ENCODE results near the gene YBX2.
A peak's percentile ranks its signal among the peaks of the same experiment; 100 is the strongest.

The YBX2 gene

DNA sequence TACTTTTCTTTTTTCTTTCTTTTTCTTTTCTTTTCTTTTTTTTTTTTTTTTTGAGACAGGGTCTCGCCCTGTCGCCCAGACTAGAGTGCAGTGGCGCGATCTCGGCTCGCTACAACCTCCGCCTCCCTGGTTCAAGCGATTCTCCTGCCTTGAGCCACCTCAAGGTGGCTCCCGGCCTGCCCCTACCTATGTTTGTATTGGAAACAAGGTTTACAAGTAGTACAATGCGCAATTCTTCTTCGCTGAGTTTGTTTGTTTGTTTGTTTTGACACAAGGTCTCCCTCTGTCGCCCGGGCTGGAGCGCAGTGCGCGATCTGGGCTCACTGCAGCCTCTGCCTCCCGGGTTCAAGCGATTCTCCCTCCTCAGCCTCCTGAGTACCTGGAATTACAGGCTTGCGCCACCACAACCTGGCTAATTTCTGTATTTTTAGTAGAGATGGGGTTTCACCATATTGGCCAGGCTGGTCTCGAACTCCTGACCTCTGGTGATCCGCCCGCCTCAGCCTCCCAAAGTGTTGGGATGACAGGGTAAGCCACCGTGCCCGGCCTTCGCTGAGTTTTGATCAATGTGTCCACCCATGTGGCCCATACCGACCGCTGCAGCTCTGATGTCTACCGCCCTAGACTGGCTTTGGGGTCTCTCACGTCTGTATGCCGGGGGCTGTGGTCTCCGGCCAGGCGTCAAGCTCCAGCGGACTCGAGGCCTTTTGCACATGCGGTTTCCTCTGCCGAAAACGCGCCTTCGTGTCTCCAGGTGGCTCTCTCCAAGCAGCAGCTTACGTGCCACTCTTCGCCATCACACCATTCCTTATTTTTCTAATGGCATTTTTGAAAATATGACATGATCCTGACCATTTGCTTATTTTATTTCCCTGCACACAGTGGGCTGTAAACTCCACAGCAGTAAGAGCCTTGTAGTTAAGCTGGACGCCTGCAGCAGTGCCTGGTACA, 1.1 kb upstream of the YBX2 start:
- no peak for DNase-seq

GRCh38 chr17:7293816-7294613, 424 bp downstream of the YBX2 start:
- DNase-seq = no peak

DNA sequence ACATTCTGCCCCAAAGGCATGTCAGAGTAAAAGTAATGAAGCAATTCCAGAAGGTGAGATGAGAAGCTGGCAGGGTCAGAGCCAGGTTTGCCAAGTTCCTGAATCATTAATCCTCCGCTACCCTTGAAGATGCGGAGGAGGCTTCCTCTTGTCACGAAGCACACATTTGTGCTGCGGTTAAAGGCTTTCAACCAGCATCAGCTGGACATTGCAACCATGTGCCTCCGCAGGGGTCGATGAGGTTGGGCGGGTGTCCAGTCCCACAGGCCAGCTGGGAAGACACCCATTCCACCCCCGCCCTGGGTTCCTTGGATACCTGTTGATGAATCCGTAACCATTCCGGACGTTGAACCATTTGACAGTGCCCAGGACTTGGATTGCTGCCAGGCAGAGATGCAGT, 1.3 kb downstream of the YBX2 start:
- DNase-seq = no peak

GRCh38 chr17:7292729-7293128, 1.7 kb downstream of the YBX2 start:
- no peak for DNase-seq

- no peak for DNase-seq
Measured at GRCh38 chr17:7292194-7292593, 2.2 kb downstream of the YBX2 start.

- DNase-seq = no peak
Measured at GRCh38 chr17:7290685-7291084, 3.8 kb downstream of the YBX2 start.

DNA sequence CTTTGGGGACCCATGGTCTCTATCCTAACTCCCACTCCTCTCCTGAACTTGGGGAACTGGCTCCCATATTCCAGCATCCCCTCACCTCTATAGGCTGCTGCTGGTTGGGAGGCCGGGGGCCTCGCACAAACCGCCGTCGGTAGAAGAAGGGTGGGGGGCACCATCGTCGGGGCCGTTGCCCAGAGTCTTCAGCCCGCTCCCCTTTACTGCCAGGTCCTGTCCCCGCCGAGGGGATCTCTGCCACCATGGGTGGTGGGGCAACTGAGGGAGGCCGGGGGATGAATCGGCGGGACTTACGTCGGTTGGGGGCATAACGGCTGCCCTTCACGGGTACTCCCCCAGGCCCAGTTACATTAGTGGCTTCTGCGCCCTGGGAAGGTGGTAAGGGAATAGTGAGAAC, 4.3 kb downstream of the YBX2 start:
- no peak for DNase-seq

DNA sequence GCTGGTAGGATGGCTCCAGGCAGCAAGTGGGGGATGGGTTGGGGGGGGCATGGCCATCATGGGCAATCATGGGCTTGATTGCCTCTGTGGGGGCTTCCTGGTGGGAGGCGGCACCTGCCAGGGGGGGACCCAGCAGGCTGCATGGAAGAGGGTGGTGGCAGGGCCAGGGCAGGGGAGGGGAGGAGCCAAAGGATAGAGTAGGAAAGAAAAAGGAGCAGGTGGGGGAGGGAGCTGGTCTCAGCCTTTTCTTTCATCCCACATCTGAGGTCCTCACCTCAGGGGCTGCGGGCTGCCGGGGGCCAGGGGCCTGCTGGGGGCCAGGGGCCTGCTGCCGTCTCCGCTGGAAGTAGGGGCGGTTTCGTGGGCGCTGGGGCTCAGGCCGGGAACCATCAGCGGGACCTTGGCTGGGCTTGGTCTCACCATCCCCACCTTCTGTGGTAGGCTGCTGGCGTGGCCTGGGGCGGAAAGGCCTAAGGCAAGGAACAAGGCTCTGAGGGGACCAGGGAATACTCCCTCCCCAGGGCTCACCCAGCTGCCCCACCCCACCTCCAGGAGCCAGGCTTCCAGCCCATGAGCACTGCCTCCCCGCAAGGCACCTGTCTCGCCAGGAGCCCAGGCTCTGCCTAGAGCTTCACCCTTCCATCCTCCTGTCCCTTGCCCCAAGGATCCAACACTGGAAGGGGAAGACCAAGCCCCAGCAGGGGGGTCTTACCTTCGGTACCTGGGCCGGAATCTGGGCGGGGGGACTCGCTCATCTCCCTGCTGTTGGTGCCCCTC, 5.0 kb downstream of the YBX2 start:
- DNase-seq = no peak

DNA sequence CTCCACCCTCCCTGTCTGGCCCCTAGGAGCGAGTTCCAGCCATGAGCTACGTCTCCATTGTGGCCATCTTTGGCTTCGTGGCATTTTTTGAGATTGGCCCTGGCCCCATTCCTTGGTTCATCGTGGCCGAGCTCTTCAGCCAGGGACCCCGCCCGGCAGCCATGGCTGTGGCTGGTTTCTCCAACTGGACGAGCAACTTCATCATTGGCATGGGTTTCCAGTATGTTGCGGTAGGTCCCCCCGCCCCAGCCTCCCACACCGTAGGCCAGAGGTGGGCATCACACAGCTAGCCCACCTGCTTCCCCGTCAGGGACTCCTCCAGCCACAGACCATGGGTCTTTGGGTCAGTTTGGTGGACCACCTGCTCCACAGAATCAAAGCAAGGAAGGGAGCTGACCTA, 8.8 kb downstream of the YBX2 start:
- DNase-seq = no peak

DNA sequence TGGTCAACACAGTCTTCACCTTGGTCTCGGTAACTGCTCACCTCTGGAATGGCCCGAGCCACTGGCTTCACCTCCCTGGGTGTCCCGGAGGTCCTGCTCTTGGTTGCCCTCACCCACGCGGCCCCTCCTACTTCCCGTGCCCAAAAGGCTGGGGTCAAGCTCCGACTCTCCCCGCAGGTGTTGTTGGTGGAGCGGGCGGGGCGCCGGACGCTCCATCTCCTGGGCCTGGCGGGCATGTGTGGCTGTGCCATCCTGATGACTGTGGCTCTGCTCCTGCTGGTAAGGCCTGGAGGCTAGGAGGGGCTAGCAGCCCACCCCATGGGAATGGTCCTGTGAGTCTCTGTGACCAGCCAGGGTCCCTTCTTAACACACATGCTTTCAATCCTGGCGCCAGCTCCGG, 9.5 kb downstream of the YBX2 start:
- no peak for DNase-seq

DNA sequence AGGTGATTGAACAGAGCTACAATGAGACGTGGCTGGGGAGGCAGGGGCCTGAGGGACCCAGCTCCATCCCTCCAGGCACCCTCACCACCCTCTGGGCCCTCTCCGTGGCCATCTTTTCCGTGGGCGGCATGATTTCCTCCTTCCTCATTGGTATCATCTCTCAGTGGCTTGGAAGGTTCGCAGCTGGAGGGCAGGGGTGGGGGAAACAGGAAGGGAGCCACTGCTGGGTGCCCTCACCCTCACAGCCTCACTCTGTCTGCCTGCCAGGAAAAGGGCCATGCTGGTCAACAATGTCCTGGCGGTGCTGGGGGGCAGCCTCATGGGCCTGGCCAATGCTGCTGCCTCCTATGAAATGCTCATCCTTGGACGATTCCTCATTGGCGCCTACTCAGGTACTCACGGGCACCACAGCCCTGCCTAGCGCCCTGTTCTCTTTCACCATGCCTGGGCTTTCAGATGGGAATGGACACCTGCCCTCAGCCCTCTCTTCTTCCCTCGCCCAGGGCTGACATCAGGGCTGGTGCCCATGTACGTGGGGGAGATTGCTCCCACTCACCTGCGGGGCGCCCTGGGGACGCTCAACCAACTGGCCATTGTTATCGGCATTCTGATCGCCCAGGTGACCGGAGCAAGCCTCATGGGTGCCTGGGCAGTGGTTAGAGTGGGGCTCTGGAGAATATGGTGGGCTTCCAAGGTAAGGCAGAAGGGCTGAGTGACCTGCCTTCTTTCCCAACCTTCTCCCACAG, 10.8 kb downstream of the YBX2 start:
- no peak for DNase-seq

DNA sequence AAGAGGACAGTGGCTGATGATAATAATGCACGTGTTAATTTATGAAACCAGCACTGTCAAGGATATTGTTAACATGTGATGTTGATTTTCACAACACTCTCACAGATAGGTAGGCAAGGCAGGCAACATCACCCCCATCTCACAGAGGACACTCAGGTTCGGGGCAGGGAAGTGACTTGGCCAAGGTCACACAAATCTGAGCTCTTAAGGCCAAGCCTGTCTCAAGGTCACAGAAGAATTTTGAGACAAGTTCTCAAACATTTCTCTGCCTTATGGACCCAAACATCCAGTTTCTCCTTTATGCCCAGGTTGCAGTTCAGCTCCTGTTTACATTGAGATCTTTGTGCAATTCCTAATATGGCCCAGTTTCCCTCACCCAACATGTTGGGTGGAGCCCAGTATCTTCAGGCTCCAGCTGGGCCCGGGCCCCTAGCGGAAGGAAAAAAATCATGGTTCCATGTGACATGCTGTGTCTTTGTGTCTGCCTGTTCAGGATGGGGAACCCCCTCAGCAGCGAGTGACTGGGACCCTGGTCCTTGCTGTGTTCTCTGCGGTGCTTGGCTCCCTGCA, 11.6 kb downstream of the YBX2 start:
- no peak for DNase-seq

GRCh38 chr17:7281953-7282751, 12.3 kb downstream of the YBX2 start:
- DNase-seq = no peak

DNA sequence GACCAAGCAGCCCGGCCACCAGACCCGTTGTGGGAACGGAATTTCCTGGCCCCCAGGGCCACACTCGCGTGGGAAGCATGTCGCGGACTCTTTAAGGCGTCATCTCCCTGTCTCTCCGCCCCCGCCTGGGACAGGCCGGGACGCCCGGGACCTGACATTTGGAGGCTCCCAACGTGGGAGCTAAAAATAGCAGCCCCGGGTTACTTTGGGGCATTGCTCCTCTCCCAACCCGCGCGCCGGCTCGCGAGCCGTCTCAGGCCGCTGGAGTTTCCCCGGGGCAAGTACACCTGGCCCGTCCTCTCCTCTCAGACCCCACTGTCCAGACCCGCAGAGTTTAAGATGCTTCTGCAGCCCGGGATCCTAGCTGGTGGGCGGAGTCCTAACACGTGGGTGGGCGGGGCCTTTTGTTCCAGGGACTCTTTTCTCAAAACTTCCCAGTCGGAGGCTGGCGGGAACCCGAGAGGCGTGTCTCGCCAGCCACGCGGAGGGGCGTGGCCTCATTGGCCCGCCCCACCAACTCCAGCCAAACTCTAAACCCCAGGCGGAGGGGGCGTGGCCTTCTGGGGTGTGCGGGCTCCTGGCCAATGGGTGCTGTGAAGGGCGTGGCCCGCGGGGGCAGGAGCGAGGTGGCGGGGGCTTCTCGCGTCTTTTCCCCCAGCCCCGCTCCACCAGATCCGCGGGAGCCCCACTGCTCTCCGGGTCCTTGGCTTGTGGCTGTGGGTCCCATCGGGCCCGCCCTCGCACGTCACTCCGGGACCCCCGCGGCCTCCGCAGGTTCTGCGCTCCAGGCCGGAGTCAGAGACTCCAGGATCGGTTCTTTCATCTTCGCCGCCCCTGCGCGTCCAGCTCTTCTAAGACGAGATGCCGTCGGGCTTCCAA, 13.1 kb downstream of the YBX2 start, which contains the start of gene SLC2A4:
TSS of gene SLC2A4 (plus strand) at position 645 of the 879 bp plus-strand sequence. CDS start at position 862, 217 bp downstream.
- DNase-seq = peak; percentile 55 to 83

DNA sequence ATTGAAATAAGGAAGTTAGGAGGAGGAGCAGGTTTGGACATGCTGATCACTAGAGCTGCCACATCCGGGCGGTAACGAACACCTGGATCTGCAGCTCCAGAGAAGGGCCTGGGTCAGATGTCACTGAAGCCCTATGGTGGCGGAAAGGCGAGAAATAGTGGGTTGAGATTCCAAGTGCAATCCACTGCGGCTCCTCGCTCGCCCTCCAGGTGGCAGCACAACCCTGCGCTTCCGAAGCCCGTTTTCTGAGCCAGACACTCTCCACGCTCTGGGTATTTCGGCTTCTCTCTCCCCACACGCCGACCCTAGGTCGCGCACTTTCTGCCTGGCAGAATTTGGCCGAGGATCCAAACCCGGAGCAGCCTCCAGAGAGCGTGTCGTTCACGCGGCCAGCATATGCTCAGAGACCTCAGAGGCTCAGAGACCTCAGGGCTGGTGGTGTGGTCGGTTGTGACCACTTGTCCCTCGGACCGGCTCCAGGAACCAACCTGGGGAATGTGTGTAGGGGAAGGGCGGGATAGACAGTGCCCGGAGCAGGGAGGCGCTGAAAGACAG, 13.8 kb downstream of the YBX2 start:
- peak; percentile 49 to 71 for DNase-seq

GRCh38 chr17:7279448-7279847, 15.0 kb downstream of the YBX2 start:
- DNase-seq = no peak

GRCh38 chr17:7266784-7267183, 27.7 kb downstream of the YBX2 start:
- DNase-seq = no peak

DNA sequence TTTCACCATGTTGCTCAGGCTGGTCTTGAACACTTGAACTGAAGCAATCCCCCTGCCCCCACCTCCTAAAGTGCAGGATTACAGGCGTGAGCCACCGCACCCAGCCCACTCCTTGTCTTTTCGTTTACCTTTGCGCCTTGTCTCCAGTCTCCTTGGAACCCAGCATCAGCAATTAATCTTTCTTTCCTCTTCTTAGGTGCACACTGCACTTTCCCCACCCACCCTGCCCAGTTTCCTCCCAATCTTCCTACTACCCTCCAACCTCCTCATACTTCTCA, 30.7 kb downstream of the YBX2 start:
- DNase-seq = no peak

- no peak for DNase-seq
Measured at GRCh38 chr17:7262935-7263800, 31.3 kb downstream of the YBX2 start.

Data from NCI-H524 (cell line).